Heart left ventricle (tissue), 13 donors: ENCODE measurements around the gene TTBK1.

Experiments used
- CTCF ChIP-seq, 12 donors: fragments of 200-600 bp; sonication (generic) in 4 of 12; IDR thresholded peaks; one replicate each; pipeline versions ENCODE4 v1.5.0 to v1.8.0; 2018 to 2022; ENCODE audit warnings: antibody characterized with exemption in 12 of 12, mild to moderate bottlenecking in 5 of 12
- POLR2A ChIP-seq, 2 donors: fragments of 450-650 bp; IDR thresholded peaks; one replicate each; pipeline ENCODE4 v1.6.1; 2017; ENCODE audit warnings: antibody characterized with exemption in 2 of 2, mild to moderate bottlenecking in 2 of 2, moderate library complexity in 2 of 2
- donor health status: ischemic (EF 13 %, LVEDD 7.1; RV severe dilation, severe dysfunction).
- donor health status: DM: no; HTN: yes; CAD: no.
- donor health status: DM: no; HTN: no; CAD: no.
- donor health status: ischemic (EF 25% LVEDD 6.9; RV normal size, moderate dysfunction).
- donor health status: ischemic (EF 25% LVEDD 5.7; RV mildly dilated, moderate dysfunction).
- donor health status: ischemic (EF 35%, LVEDD 5.7; RV mildly dilated, moderate dysfunction).
- donor health status: nonischemic (EF 11% LVEDD 7.7; RV severe dilation, severe dysfunction).
- donor health status: DM: yes; HTN: yes; CAD: no.
- donor health status: PGD.
- donor health status: ischemic (EF 29% LVEDD 5.4; RV normal size, mild dysfunction).
- donor health status: nonischemic (EF 23%, LVEDD 6.1; RV moderate dilation, normal function).

DNA sequence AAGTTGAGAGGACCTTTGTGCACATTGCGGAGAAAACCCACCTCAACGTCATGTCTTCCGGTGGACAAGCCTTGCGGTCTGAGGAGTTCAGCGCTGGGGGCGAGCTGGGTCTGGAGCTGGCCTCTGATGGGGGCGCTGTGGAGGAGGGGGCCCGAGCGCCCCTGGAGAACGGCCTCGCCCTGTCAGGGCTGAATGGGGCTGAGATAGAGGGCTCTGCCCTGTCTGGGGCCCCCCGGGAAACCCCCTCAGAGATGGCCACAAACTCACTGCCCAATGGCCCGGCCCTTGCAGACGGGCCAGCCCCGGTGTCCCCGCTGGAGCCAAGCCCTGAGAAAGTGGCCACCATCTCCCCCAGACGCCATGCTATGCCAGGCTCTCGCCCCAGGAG is 40.2 kb downstream of the TTBK1 start:
- TF ChIP-seq CTCF (IDR thresholded peaks at IDR 0.05) (no peak), POLR2A (IDR thresholded peaks at IDR 0.05) (no peak)
